Mesodermal cell (in vitro differentiated cells): ENCODE measurements around the gene PFN2. TPM values are rescaled to one million over a fixed set of nuclear protein-coding genes. Genes with fewer than 3 reads are reported as not detected.

Source experiments
- H3K27ac ChIP-seq: 2 replicates; pipeline ENCODE4 v1.7.0; 2013; ENCODE audit warnings: mild to moderate bottlenecking, low read depth, low read length, moderate library complexity; ENCODE audit not compliant: severe bottlenecking
- H3K36me3 ChIP-seq: 2 replicates; pipeline ENCODE4 v1.7.1; 2013; ENCODE audit warnings: mild to moderate bottlenecking, low read length, moderate library complexity; ENCODE audit not compliant: control insufficient read depth, insufficient read depth
- H3K4me1 ChIP-seq: one replicate; pipeline ENCODE4 v1.7.1; 2013; ENCODE audit warnings: mild to moderate bottlenecking, low read length; ENCODE audit not compliant: insufficient read depth, control insufficient read depth, poor library complexity, severe bottlenecking
- H3K4me3 ChIP-seq: 2 replicates; pipeline ENCODE4 v1.7.0; 2013; ENCODE audit warnings: low read length, control low read depth, mild to moderate bottlenecking; ENCODE audit not compliant: insufficient read depth, poor library complexity, severe bottlenecking; ENCODE audit errors: extremely low read depth
- H3K9me3 ChIP-seq: 2 replicates; pipeline ENCODE4 v1.7.1; 2013; ENCODE audit warnings: mild to moderate bottlenecking, low read length, moderate library complexity; ENCODE audit not compliant: control insufficient read depth
- WGBS, 2 experiments: methylation state at CpG; one replicate each; pipeline ENCODE4 v1.1.5; 2013; ENCODE audit warnings: missing lambda C conversion rate in 2 of 2; ENCODE audit not compliant: insufficient coverage in 2 of 2; 5-methylcytosine and 5-hydroxymethylcytosine counted together
- polyA plus RNA-seq, 2 experiments: library from polyadenylated mRNA; stranded (reverse); fragments of 50-300 nt; gene quantifications; one replicate each; pipeline ENCODE4 v1.2.3, GENCODE V29; 2013

Gene PFN2, protein sequence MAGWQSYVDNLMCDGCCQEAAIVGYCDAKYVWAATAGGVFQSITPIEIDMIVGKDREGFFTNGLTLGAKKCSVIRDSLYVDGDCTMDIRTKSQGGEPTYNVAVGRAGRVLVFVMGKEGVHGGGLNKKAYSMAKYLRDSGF
- polyA plus RNA-seq (2013, experiment 1 of 2) = 312 TPM
- polyA plus RNA-seq (2013, experiment 2 of 2) = 313 TPM

DNA sequence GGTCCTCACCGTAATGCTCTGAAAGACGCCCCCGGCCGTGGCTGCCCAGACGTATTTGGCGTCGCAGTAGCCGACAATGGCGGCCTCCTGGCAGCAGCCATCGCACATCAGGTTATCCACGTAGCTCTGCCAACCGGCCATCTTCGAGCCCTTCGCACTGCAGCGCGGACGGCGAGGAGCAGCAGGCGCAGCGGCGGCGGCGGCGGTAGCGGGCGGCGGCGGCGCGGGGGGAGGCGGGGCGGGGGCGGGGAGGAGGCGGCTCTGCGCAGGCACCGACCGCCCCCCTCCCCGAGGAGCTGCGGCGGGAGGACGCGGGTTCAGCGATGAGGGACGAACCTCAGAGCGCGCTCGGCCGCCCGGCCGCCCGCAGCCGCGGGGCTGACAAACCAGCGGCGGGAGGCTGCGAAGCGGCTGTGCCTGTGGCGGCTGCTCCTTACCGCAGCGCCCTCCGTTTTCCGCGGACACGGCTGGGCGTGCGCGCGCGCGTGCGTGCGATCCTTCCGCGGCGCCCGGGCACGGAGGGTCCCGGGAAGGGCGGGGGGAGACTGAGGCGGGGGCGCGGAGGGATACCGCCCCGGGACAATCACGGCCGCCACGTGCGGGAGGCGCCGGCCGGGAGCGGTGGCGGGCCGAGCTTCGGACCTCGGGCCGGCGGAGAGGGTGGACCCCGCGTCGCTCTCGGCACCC is at the start of gene PFN2:
TSS of gene PFN2 (minus strand) at position 180 of the 687 bp plus-strand sequence. CDS start at position 141, 39 bp downstream.
- Histone ChIP-seq H3K4me1 (peaks cover 12% of the 10 kb centered on the region), H3K36me3 (peaks cover 8% of the 10 kb centered on the region), H3K4me3 (peak within 1 kb of the TSS; percentile 81), H3K9me3 (no peaks in the 10 kb centered on the region), H3K27ac (peak within 1 kb of the TSS; percentile 99)
- WGBS, 2 experiments = 0 to 1% methylated on average over 22 to 32 of the region's 102 CpGs

DNA sequence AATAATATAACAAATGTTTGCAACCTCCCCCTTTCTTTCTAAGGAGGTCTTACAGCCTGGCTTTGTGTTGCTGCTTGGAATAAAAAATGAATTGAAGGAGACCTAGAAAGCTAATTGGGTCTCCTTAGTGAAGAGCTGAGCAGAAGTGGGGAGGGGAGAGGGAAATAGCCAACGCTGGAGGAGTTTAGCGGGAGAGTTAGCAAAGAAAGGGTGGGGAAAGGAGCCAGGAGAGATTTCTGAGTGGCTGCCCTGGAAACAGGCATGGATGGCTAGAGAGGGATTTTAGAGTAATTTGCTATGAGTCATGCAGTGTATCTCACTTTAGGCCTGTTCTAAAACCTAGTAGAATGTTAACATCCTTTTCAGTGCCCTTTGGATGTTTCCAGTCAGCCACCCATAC is 45.2 kb upstream of the PFN2 start:
- Histone ChIP-seq H3K36me3 (no peaks in the 10 kb centered on the region), H3K4me3 (no peak overlapping the region), H3K27ac (no peak overlapping the region), H3K9me3 (peaks cover 13% of the 10 kb centered on the region), H3K4me1 (peaks cover 10% of the 10 kb centered on the region)
- WGBS, 2 experiments = 81 to 84% methylated on average over 2 of the region's 2 CpGs

GRCh38 chr3:150014782-150015181 is 44.1 kb upstream of the PFN2 start:
- H3K36me3 ChIP-seq = no peaks in the 10 kb centered on the region
- no peak overlapping the region for H3K27ac ChIP-seq
- peaks cover 13% of the 10 kb centered on the region for H3K9me3 ChIP-seq
- no peak overlapping the region for H3K4me3 ChIP-seq
- H3K4me1 ChIP-seq = peaks cover under 1% of the 10 kb centered on the region

DNA sequence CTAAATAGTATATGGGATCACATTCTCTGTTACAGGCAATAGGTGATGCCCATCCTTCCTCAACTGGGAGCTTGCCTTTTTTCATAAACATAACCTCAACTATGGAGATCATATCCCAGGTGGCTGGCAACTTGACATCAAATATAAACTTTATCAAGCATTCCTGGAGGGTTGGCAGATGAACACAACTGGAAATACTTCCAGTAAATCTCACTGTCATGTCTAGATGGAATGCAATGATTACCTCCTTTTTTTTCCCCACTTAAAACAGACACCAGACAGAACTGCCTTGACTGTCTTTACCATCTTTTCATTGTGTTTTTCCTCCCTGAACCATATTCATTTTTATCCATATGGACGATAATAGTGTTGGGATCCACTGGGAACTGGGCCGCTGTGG is 43.1 kb upstream of the PFN2 start:
- Histone ChIP-seq H3K27ac (no peak overlapping the region), H3K36me3 (no peaks in the 10 kb centered on the region), H3K9me3 (peaks cover 13% of the 10 kb centered on the region), H3K4me3 (no peak overlapping the region), H3K4me1 (no peaks in the 10 kb centered on the region)
- WGBS, 2 experiments = 100% methylated on average over 1 of the region's 2 CpGs

DNA sequence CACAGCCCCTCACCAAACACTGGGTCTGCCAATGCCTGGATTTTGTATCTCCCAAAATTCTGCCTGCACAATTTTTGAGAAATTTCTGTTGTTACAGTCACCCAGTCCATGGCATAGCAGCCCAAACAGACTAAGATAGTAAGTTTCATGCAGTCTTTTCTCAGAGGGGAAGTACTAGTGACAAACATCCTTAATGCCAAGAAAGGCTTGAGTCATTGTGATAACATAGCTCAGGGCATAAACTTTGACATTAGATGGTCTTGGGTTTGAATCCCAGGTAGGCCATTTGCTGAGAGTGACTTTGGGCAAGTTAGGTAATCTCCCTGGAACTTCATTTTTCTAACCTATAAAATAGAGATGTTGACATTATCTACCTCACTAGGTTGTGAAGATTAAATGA is 36.1 kb upstream of the PFN2 start:
- Histone ChIP-seq H3K4me3 (no peak overlapping the region), H3K4me1 (peaks cover 17% of the 10 kb centered on the region), H3K27ac (peak overlapping the region; percentile 68), H3K9me3 (no peaks in the 10 kb centered on the region), H3K36me3 (no peaks in the 10 kb centered on the region)

DNA sequence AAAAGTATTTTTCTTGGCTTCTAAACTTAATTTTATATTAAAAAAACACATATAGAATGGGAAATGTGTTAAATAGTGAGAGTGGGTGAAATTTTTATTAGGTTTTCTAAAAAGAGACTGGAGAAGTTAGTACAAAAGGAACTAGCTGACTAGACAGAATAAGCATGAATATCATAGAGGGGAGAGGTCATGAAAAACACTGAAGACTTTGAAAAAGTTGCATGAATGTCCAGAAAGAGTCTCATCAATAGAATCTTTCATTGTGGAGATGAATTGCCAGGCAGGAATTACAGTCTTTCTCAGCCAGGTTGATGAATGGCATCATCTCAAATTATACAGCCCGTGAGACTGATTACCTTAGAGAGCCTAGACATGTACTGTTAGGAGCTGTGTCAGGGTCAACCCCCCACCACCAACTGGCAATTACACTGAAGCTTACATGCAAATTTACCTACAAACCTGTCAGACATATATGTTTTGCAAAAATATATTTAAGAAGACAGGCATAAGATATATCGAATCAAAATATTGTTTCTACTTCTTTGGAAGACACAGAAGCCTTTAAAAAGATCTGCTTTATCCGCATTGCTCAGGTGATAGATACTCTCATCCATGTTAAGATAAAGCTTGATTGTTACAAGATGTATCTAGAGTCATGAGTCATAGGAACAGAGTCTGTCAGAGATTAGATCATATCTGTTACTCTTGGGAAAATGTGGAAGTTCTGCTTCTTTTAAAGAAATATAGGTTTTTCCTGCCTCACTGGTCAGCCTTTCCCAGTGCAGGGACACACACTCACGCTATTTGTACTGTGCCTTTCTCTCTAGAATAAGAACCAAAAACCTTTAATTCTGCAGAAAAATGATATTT is 34.8 kb upstream of the PFN2 start:
- 100% methylated on average over 1 of the region's 4 CpGs; no CpG with 5 or more reads in 1 of the 2 experiments for WGBS, 2 experiments

GRCh38 chr3:150000641-150001040 is 29.9 kb upstream of the PFN2 start:
- Histone ChIP-seq H3K4me3 (no peak overlapping the region), H3K36me3 (no peaks in the 10 kb centered on the region), H3K27ac (no peak overlapping the region), H3K4me1 (peaks cover 5% of the 10 kb centered on the region), H3K9me3 (peaks cover 3% of the 10 kb centered on the region)

More for the DNA sequence above, 34.8 kb upstream of the PFN2 start:
- H3K4me1 ChIP-seq = peaks cover 17% of the 10 kb centered on the region
- no peaks in the 10 kb centered on the region for H3K9me3 ChIP-seq
- no peak overlapping the region for H3K4me3 ChIP-seq
- peak overlapping the region; percentile 68 for H3K27ac ChIP-seq
- H3K36me3 ChIP-seq = no peaks in the 10 kb centered on the region

- H3K36me3 ChIP-seq = no peaks in the 10 kb centered on the region
- H3K4me3 ChIP-seq = no peak overlapping the region
- no peaks in the 10 kb centered on the region for H3K4me1 ChIP-seq
- no peak overlapping the region for H3K27ac ChIP-seq
- H3K9me3 ChIP-seq = peaks cover 10% of the 10 kb centered on the region
- WGBS, 2 experiments = 98% methylated on average over 3 of the region's 4 CpGs
Observed at GRCh38 chr3:149999421-149999820, 28.7 kb upstream of the PFN2 start.

DNA sequence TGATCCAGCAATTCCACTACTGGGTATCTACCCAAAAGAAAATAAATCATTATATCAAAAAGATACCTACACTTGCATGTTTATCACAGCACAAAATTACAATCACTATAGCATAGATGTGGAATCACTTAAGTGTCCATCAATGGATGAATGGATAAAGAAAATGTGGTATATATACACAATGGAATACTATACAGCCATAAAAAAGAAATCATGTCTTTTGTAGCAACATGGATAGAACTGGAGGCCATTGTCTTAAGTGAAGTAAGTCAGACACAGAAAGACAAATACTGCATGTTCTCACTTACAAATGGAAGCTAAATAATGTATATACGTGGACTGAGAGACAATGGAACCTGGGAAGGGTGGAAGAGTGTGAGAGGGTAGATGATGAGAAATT is 28.3 kb upstream of the PFN2 start:
- Histone ChIP-seq H3K4me1 (no peaks in the 10 kb centered on the region), H3K36me3 (no peaks in the 10 kb centered on the region), H3K9me3 (peaks cover 10% of the 10 kb centered on the region), H3K4me3 (no peak overlapping the region), H3K27ac (no peak overlapping the region)
- WGBS, 2 experiments = no CpG with 5 or more reads among the region's 1 CpG

DNA sequence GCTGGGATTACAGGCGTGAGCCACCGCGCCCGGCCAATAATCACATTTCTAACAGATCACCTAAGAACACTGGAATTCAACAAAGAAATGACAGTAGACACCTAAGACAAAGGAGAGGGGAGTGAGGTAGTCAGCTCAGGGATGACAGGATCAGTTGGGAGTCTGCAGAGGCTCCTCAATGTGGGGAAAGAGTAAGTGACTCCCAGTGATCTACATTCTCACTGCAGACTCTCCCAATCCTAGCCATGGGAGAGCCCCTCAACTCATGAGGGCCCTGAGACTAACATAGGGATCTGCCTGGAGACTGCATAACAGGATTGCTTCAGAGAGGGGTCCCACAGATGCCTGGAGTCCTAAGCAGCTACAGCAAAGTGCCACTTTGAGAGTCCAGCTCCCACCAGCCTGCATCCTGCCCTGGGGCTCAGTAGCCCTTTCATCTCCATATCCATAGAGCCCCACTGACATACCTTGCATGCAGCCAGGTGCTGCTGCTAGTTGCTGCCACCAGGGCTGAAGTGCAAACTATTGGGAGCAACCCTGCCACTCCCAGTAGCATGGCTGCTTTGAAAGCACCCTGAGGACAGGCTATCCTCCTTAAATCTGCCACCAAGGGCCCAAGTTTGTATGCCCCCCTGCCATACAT is 21.8 kb upstream of the PFN2 start:
- no peak overlapping the region for H3K4me3 ChIP-seq
- WGBS, 2 experiments = no CpG with 5 or more reads among the region's 4 CpGs
- peaks cover 8% of the 10 kb centered on the region for H3K9me3 ChIP-seq
- H3K27ac ChIP-seq = no peak overlapping the region
- H3K4me1 ChIP-seq = no peaks in the 10 kb centered on the region
- no peaks in the 10 kb centered on the region for H3K36me3 ChIP-seq
